GM18858 (cell line): ENCODE measurements around the gene HSD17B12.

Experiments
- ATAC-seq: cut with Tn5 transposase; IDR thresholded peaks from one replicate; pipeline ENCODE4 v1.9.1; 2021; ENCODE audit not compliant: unreplicated experiment

Gene HSD17B12

GRCh38 chr11:43856993-43857392, 176.5 kb downstream of the HSD17B12 start:
- ATAC-seq: no peak

DNA sequence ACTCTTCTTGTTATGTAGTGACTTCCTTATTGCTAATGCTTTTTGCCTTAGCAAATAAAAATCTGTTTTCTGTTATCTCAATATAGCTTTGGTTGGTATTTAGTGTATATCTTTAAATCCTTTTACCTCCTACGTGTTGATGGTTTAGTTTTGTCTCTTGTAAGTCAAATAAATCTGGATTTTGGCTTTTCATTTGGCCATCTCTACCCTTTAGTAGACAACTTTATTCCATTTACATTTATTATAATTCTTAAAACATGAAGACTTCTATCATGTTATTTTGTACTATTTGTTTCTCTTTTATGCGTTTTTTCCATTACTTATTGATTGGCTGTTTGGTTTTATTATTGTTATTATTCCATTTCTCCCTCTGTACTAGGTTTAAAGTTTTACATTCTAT, 180.6 kb downstream of the HSD17B12 start:
- ATAC-seq: no peak

- no peak for ATAC-seq
Measured at GRCh38 chr11:43866520-43866919, 186.0 kb downstream of the HSD17B12 start.

- no peak for ATAC-seq
Measured at GRCh38 chr11:43866969-43867368, 186.4 kb downstream of the HSD17B12 start.

GRCh38 chr11:43868852-43869567, 188.5 kb downstream of the HSD17B12 start:
- ATAC-seq: peak; percentile 100

DNA sequence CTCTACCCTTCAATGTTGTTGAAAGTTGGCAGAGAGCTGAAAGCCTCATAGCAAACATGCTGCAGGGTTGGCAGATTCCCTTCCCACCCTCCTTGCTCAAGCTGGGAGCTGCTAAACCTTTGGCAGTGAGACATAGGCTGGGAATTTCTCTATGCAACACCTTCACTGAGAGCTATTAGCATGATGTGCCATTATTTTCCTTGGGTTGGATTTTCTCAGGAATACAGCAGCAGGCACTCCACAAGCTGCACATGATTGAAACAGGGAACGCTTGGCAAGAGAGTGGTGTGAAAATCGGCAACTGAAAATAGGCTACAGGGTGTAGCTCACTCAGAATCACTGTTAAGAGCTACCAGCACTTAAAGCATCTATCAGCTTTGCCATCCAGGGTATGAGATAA, 190.5 kb downstream of the HSD17B12 start:
- ATAC-seq: no peak

DNA sequence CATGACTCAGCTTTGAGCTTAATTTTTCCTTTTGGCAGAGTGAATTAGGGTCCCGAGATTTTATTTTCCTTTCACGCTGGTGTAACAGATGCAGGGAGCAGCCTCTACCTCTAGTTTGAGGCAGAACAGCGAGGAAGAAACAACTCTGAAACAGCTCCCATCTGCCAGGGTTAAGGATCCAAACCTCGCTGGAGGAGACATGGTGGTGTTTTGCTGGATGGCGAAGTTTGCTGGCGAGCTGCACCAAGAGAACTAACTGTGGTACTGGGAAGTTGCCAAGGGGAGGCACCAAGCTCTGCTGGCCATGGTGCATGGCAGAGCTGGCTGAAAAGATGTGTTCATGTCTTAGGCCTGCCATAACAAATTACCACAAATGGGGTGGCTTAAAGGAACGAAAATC, 192.5 kb downstream of the HSD17B12 start:
- ATAC-seq: no peak

GRCh38 chr11:43874078-43874477, 193.5 kb downstream of the HSD17B12 start:
- no peak for ATAC-seq

DNA sequence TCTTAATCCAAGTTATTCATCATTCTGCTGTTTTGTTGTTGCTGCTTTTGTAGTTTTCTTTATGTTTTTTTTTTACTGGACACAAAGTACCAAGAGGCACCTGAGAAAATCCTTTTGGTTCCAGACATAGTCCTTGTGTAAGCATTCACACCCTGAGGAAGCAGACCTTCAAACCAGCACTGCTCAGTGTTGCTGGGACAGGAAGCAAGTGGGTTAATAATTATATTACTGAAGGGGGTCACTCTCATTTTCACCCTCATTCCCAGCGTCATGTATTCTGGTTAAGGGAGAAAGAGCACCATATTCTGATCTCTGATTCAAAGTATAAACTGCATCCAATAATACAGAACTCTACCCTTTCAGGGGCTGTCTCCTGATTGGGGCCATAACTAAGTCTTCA, 194.2 kb downstream of the HSD17B12 start:
- no peak for ATAC-seq

- no peak for ATAC-seq
Measured at GRCh38 chr11:43879789-43880639, 199.5 kb downstream of the HSD17B12 start.

DNA sequence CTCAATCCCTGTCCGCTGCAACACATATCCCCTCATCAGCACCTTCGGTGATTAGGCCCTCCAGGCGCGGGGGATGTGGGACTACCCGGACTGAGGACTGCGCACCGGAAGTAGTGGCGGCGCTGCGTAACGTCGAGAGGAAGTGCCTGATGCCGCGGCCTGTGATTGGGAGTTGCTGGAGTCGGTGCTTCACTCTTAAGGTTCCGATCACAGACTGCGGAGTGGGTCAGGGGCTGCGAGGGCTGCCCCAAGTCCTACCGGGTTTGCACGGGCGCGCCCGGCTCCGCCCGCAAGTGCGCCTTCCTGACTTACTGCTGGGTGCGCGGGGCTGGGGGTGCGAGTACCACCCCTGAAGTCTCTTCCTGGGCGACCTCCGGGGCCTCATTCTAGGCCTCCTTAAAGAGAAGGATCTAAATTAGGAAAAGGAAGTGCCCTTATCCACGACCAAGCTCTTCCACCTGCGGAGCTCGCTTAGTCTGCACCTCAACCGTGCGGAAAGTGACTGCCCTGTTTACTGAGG, 200.2 kb downstream of the HSD17B12 start, which contains the start of gene ALKBH3:
Gene ALKBH3, plus strand, starts transcription at position 192 of the 520 bp plus-strand sequence. CDS start 1,822 bp downstream, outside the sequence.
- peak; percentile 95 for ATAC-seq

GRCh38 chr11:43892851-43893250, 212.3 kb downstream of the HSD17B12 start:
- ATAC-seq: no peak

- no peak for ATAC-seq
Measured at GRCh38 chr11:43894546-43894945, 214.0 kb downstream of the HSD17B12 start.

- no peak for ATAC-seq
Measured at GRCh38 chr11:43895601-43896000, 215.1 kb downstream of the HSD17B12 start.

DNA sequence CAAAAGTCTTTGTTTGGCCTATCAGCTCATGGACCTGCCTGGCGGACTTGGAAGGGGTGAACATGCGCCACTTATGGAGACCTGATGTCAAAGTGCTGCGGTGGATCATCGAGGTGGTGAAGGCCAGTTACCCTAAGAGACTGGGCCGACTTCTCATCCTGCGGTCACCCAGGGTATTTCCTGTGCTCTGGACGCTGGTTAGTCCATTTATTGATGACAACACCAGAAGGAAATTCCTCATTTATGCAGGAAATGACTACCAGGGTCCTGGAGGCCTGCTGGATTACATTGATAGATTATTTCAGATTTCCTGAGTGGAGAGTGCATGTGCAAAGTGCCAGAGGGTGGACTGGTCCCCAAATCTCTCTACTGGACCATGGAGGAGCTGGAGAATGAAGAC, 218.0 kb downstream of the HSD17B12 start:
- ATAC-seq: no peak

DNA sequence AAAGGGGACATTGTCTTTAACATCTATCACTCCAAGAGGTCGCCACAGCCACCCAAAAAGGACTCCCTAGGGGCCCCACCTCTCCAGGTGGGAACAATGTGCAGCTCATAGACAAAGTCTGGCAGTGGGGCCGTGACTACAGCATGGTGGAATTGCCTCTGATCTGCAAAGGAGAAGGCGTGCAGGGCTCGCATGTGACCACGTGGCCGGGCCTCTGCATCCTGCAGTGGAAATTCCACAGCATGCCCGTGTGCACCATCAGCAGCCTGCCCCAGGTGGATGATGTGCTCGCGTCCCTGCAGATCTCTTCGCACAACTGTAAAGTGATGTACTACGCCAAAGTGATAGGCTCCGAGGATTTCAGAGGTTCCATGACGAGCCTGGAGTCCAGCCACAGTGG, 218.6 kb downstream of the HSD17B12 start:
- ATAC-seq: no peak

DNA sequence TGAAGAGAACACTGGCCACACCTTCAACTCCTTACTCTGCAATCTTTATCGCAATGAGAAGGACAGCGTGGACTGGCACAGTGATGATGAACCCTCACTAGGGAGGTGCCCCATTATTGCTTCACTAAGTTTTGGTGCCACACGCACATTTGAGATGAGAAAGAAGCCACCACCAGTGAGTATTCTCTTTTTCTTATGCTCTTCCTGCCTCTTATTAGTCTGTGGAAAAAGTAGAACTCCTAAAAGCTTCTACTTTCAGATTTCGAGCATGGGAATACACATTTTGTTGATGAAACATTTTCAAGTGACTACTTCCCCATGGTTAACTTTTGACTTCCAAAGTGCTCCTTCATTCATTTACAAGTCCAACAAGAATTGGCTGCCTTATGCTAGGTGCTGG, 221.0 kb downstream of the HSD17B12 start:
- ATAC-seq: no peak

- no peak for ATAC-seq
Measured at GRCh38 chr11:43903078-43903477, 222.5 kb downstream of the HSD17B12 start.

DNA sequence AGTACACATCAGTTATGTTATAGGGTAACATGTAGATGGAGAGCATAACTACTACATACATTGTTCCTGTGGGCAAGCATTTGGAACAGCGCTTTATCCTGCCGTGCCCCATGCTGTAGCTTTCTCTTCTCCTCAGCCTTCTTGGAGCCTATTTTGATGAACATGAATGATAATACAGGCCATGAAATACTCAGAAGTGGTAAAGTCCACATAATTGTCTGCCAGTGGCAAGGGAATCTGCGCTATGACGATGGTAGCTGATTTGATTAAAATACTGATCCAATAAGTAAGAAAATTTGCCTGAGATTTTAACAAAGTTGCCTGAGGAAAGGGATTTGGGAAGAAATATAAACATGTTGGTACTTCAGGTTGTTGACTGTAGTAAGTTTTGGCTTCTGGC, 223.4 kb downstream of the HSD17B12 start:
- no peak for ATAC-seq

- ATAC-seq: no peak
Measured at GRCh38 chr11:43904742-43905535, 224.4 kb downstream of the HSD17B12 start.

DNA sequence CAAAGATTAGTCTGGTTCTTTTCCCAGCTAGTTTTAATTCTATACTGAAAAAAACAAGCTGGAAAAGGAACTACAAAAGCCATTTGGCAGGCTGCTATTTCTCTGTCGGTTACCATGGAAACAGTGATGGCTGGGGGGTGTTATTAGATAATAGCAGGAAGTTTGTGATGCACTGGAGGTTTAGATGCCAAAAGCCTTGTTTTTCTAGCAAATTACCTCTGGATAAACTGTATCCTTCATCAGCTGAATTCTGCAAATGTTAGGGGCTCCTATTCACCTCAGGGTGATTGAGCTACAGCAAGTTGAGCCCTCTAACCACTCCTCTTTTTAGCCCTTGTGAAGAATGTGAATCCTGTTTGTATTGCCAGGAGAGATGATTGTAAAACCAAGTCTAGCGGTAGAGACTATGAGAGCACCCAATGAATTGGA, 225.3 kb downstream of the HSD17B12 start:
- ATAC-seq: no peak
